Endothelial cell of umbilical vein (primary cell): ENCODE results near the gene TMEFF1. TPM values are rescaled to one million over a fixed set of nuclear protein-coding genes. Genes with fewer than 3 reads are reported as not detected.

Experiments used
- BruUV-seq: library from RNA; stranded (reverse); fragments of 400-500 nt; replicated peaks from 2 replicates; lab custom pipeline; 2021; lab: Mats Ljungman, UMichigan
- CTCF ChIA-PET: fragments of 300-600, 350-600 bp; sonication (Branson Sonifier 250); formaldehyde crosslinking; loops from one replicate; lab custom pipeline; 2021; ENCODE audit warnings: antibody characterized with exemption, inconsistent platforms; lab: Charles Lee
- POLR2A ChIA-PET: fragments of 300-600, 350-600 bp; sonication (Branson Sonifier 250); formaldehyde crosslinking; loops from one replicate; lab custom pipeline; 2021; ENCODE audit warnings: antibody characterized with exemption, inconsistent platforms; lab: Charles Lee
- DNase-seq: peaks from one replicate; pipeline ENCODE4 v3.0.0-alpha.2; 2011; ENCODE audit warnings: low read depth, low spot score
- FAIRE-seq: peaks from 2 replicates; lab custom pipeline; 2011; peaks lifted over from hg19 to GRCh38; lab: Jason Lieb, UNC
- H2AFZ ChIP-seq: 2 replicates; pipeline ENCODE4 v1.6.0; 2012; ENCODE audit warnings: low read depth, low read length, control low read depth, inconsistent platforms
- H3K27ac ChIP-seq: 2 replicates; pipeline ENCODE4 v1.5.1; 2011; ENCODE audit warnings: low read depth, mild to moderate bottlenecking, control low read depth, low read length, moderate library complexity; ENCODE audit not compliant: insufficient read depth
- H3K27me3 ChIP-seq, 2 experiments: 2 replicates each; pipeline versions ENCODE4 v1.6.0 to v1.6.1; 2011; ENCODE audit warnings: low read length in 2 of 2, mixed read lengths in 1 of 2; ENCODE audit not compliant: control insufficient read depth in 2 of 2, insufficient read depth in 2 of 2
- H3K36me3 ChIP-seq, 2 experiments: 2 replicates in 1 of 2; 3 replicates in 1 of 2; pipeline ENCODE4 v1.5.1; 2011; ENCODE audit warnings: low read length in 2 of 2, mild to moderate bottlenecking in 1 of 2, moderate library complexity in 1 of 2; ENCODE audit not compliant: control insufficient read depth in 2 of 2, insufficient read depth in 2 of 2; ENCODE audit errors: extremely low read depth in 1 of 2
- H3K4me1 ChIP-seq: 3 replicates; pipeline ENCODE4 v1.5.1; 2011; ENCODE audit warnings: mild to moderate bottlenecking, low read length; ENCODE audit not compliant: control insufficient read depth, insufficient read depth; ENCODE audit errors: extremely low read depth
- H3K4me2 ChIP-seq: 2 replicates; pipeline ENCODE4 v1.6.1; 2011; ENCODE audit warnings: low read length, control low read depth, mixed read lengths; ENCODE audit not compliant: insufficient read depth
- H3K4me3 ChIP-seq, 3 experiments: fragments of 200-600 bp in 1 of 3; sonication (generic), shearing (Covaris generic) in 1 of 3; replicated peaks in 1 of 3; 2 replicates each; pipeline ENCODE4 v1.5.1; 2011 to 2016; ENCODE audit warnings: control low read depth in 3 of 3, low read length in 3 of 3, mild to moderate bottlenecking in 2 of 3, inconsistent platforms in 1 of 3, low read depth in 1 of 3, moderate library complexity in 1 of 3; ENCODE audit not compliant: insufficient read depth in 1 of 3
- H3K79me2 ChIP-seq: 2 replicates; pipeline ENCODE4 v1.6.0; 2012; ENCODE audit warnings: low read length, inconsistent platforms; ENCODE audit not compliant: control insufficient read depth, insufficient read depth
- H3K9ac ChIP-seq: replicated peaks from 2 replicates; pipeline ENCODE3; 2011; ENCODE audit warnings: low read length, control low read depth; ENCODE audit not compliant: insufficient read depth; ENCODE audit errors: extremely low read depth
- H3K9me1 ChIP-seq: replicated peaks from 3 replicates; pipeline ENCODE4 v1.6.0; 2011; ENCODE audit warnings: mild to moderate bottlenecking, low read length; ENCODE audit not compliant: control insufficient read depth, insufficient read depth; ENCODE audit errors: extremely low read depth
- H3K9me3 ChIP-seq: replicated peaks from 2 replicates; pipeline ENCODE4 v1.5.1; 2012; ENCODE audit warnings: low read length, inconsistent platforms; ENCODE audit not compliant: control insufficient read depth, insufficient read depth
- H4K20me1 ChIP-seq: replicated peaks from 2 replicates; pipeline ENCODE3; 2011; ENCODE audit warnings: mild to moderate bottlenecking, low read length; ENCODE audit not compliant: control insufficient read depth, insufficient read depth; ENCODE audit errors: extremely low read depth
- EZH2 ChIP-seq: IDR thresholded peaks from 2 replicates; pipeline ENCODE4 v1.6.1; 2012; ENCODE audit warnings: borderline replicate concordance, low read depth, mild to moderate bottlenecking, moderate library complexity, low read length, inconsistent platforms; ENCODE audit not compliant: severe bottlenecking
- FOS ChIP-seq: IDR thresholded peaks from 2 replicates; pipeline ENCODE4 v1.6.1; 2011; ENCODE audit warnings: mild to moderate bottlenecking, low read length, moderate library complexity, borderline replicate concordance; ENCODE audit not compliant: insufficient read depth
- GATA2 ChIP-seq: IDR thresholded peaks from 2 replicates; pipeline ENCODE4 v1.7.0; 2011; ENCODE audit warnings: low read depth, mild to moderate bottlenecking, moderate library complexity, mixed read lengths, low read length; ENCODE audit not compliant: insufficient read length, insufficient read depth
- JUN ChIP-seq: IDR thresholded peaks from 2 replicates; pipeline ENCODE4 v1.6.1; 2011; ENCODE audit warnings: borderline replicate concordance, low read depth; ENCODE audit not compliant: insufficient read length, insufficient read depth
- MAX ChIP-seq: IDR thresholded peaks from 2 replicates; pipeline ENCODE4 v1.6.1; 2011; ENCODE audit not compliant: insufficient read depth, insufficient read length
- MYC ChIP-seq: IDR thresholded peaks from one replicate; pipeline ENCODE4 v1.6.1; 2011; ENCODE audit warnings: mild to moderate bottlenecking, low read depth, low read length
- POLR2A ChIP-seq: IDR thresholded peaks from 2 replicates; pipeline ENCODE4 v1.6.1; 2012; ENCODE audit warnings: low read depth, mild to moderate bottlenecking, control low read depth, low read length
- POLR2AphosphoS5 ChIP-seq: IDR thresholded peaks from 2 replicates; pipeline ENCODE4 v1.6.1; 2012; ENCODE audit warnings: low read depth, mild to moderate bottlenecking, control low read depth, low read length, moderate library complexity; ENCODE audit not compliant: insufficient read depth
- dilution Hi-C: fragments of 300-500 bp; cut with MboI; formaldehyde crosslinking; loops from one replicate; pipeline ENCODE4 v1.15.0; 2019; ENCODE audit warnings: low sequenced_read_pairs; ENCODE audit not compliant: extremely low pct_ligation_motif_present
- intact Hi-C: fragments of 100-400 bp; cut with micrococcal nuclease; formaldehyde crosslinking; loops from one replicate; pipeline ENCODE4 v1.10.0; 2022
- polyA plus RNA-seq, 4 experiments: library from polyadenylated mRNA; depleted of rRNA in 3 of 4; stranded (reverse) in 3 of 4; unstranded in 1 of 4; fragments of >200 nt; gene quantifications; 2 replicates each; pipeline versions ENCODE4 v1.2.1 to v1.2.3, GENCODE V29; 2011 to 2012; ENCODE audit warnings: missing spikeins in 1 of 4
- total RNA-seq: library from RNA; stranded (reverse); gene quantifications from 2 replicates; pipeline ENCODE4 v1.2.3, GENCODE V29; 2021
- TF ChIP-seq, protein P1 (sequence below), 2 donors: IDR thresholded peaks; 1 replicate in 1 of 2; 2 replicates in 1 of 2; pipeline ENCODE4 v1.5.1; 2011; ENCODE audit warnings: low read length in 2 of 2, mild to moderate bottlenecking in 2 of 2, moderate library complexity in 2 of 2, control low read depth in 1 of 2, inconsistent platforms in 1 of 2, low read depth in 1 of 2; ENCODE audit not compliant: insufficient read depth in 1 of 2; ENCODE audit errors: extremely low read depth in 1 of 2

Gene TMEFF1
- total and polyA plus RNA-seq, 2 donors (not counting 3 experiments of a cell fraction or from before 2014, with no cell fraction given), result 3.0 to 14.6 TPM

DNA sequence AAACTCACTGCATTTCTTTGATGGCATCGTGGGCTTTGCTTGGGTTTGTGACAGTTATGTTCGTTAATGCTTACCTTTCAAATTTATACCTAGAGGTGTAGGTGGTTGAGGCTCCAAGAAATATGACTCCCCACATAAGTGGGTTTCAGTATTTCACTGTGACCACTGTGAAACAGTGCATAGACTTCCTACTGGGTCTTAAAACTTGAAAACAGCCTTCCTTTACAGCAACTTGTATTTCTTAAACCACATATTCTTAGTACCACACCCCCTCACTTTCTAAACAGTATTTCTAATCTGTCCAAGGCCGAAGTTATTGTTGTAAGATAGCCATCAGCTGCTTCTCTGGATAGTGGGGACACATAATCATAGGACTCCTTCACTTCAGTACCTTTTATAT, 48.3 kb downstream of the TMEFF1 start:
- no peaks in the 10 kb centered on the region for H3K27me3 ChIP-seq
- H3K9me3 ChIP-seq, result no peaks in the 10 kb centered on the region
- CTCF ChIA-PET, result interaction anchor here (1.0 kb wide), 1 partner anchor 18 kb away, joined by 3 read pairs; no protein-coding TSS in a partner anchor
- no TSS peak for BruUV-seq
- H3K4me2 ChIP-seq, result no peak overlapping the region
- H3K4me1 ChIP-seq, result no peaks in the 10 kb centered on the region
- no peaks in the 10 kb centered on the region for H4K20me1 ChIP-seq
- dilution Hi-C loops (no loop called here), intact Hi-C loops (no loop called here)
- no peak overlapping the region for H2AFZ ChIP-seq
- TF ChIP-seq POLR2AphosphoS5, result no peak
- TF ChIP-seq, protein P1, sequence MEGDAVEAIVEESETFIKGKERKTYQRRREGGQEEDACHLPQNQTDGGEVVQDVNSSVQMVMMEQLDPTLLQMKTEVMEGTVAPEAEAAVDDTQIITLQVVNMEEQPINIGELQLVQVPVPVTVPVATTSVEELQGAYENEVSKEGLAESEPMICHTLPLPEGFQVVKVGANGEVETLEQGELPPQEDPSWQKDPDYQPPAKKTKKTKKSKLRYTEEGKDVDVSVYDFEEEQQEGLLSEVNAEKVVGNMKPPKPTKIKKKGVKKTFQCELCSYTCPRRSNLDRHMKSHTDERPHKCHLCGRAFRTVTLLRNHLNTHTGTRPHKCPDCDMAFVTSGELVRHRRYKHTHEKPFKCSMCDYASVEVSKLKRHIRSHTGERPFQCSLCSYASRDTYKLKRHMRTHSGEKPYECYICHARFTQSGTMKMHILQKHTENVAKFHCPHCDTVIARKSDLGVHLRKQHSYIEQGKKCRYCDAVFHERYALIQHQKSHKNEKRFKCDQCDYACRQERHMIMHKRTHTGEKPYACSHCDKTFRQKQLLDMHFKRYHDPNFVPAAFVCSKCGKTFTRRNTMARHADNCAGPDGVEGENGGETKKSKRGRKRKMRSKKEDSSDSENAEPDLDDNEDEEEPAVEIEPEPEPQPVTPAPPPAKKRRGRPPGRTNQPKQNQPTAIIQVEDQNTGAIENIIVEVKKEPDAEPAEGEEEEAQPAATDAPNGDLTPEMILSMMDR (IDR thresholded peaks at IDR 0.05; ENCODE audit: extremely low read depth in 1 of 2, insufficient read depth in 1 of 2, low read depth in 1 of 2, low read length in 2 of 2), result no peak
- no peak for TF ChIP-seq MYC
- no peak for TF ChIP-seq EZH2
- TF ChIP-seq JUN, result no peak
- TF ChIP-seq FOS, result no peak
- TF ChIP-seq GATA2, result no peak
- no peak for TF ChIP-seq POLR2A
- no peak for TF ChIP-seq MAX
- H3K9me1 ChIP-seq, result no peaks in the 10 kb centered on the region
- H3K27ac ChIP-seq, result no peak overlapping the region
- no peaks in the 10 kb centered on the region for H3K36me3 ChIP-seq
- POLR2A ChIA-PET, result no interaction called here
- H3K4me3 ChIP-seq, result no peak overlapping the region
- FAIRE-seq (no peak), DNase-seq (no peak)
- H3K9ac ChIP-seq, result no peak overlapping the region
- no peaks in the 10 kb centered on the region for H3K79me2 ChIP-seq
